Gastrocnemius medialis (tissue), 4 donors: ENCODE data around the gene DNAJC22.

Experiments
- POLR2A ChIP-seq, 2 donors: fragments of 450-650 bp; IDR thresholded peaks; one replicate each; pipeline ENCODE4 v1.6.1; 2017; ENCODE audit warnings: antibody characterized with exemption in 2 of 2, mild to moderate bottlenecking in 2 of 2, moderate library complexity in 2 of 2
- TF ChIP-seq, protein P1 (sequence below), 5 experiments: fragments of 450-650 bp in 3 of 5; fragments of 200-600 bp in 2 of 5; sonication (generic) in 2 of 5; IDR thresholded peaks in 4 of 5; conservative IDR thresholded peaks in 1 of 5; 1 replicate in 4 of 5; 2 replicates in 1 of 5; pipeline ENCODE4 v1.5.1; 2016 to 2019; ENCODE audit warnings: antibody characterized with exemption in 5 of 5, mild to moderate bottlenecking in 3 of 5, moderate library complexity in 3 of 5

DNA sequence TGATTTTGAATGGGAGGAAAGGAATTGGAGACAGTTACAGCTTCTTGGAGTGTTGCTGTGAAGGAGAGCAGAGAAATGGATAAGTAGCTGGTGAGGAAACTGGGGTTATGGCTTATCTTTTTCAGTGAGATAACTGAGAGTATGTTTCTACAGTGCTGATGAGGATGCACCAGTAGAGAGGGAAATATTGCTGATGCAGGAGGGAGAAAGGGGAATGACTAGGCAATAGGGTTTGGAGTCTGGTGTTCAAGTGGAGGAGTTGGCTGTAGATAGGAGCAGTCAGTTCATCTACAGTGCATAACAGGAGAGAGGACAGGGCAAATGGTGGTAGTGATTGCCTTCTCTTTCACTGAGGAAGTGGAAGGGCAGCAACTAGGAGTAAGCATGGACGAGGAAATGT, 53.6 kb downstream of the DNAJC22 start:
- no peak for TF ChIP-seq POLR2A (IDR thresholded peaks at IDR 0.05)
- TF ChIP-seq, protein P1, sequence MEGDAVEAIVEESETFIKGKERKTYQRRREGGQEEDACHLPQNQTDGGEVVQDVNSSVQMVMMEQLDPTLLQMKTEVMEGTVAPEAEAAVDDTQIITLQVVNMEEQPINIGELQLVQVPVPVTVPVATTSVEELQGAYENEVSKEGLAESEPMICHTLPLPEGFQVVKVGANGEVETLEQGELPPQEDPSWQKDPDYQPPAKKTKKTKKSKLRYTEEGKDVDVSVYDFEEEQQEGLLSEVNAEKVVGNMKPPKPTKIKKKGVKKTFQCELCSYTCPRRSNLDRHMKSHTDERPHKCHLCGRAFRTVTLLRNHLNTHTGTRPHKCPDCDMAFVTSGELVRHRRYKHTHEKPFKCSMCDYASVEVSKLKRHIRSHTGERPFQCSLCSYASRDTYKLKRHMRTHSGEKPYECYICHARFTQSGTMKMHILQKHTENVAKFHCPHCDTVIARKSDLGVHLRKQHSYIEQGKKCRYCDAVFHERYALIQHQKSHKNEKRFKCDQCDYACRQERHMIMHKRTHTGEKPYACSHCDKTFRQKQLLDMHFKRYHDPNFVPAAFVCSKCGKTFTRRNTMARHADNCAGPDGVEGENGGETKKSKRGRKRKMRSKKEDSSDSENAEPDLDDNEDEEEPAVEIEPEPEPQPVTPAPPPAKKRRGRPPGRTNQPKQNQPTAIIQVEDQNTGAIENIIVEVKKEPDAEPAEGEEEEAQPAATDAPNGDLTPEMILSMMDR (IDR thresholded peaks at IDR 0.05 in 4 of 5, conservative IDR thresholded peaks at IDR 0.05 in 1 of 5): no peak
